Liver (tissue), 9 donors: ENCODE results near the gene PARP15. TPM values are rescaled to one million over a fixed set of nuclear protein-coding genes. Genes with fewer than 3 reads are reported as not detected.

Source experiments
- DNase-seq: peaks from one replicate; pipeline ENCODE4 v3.0.0-alpha.2; 2017; ENCODE audit warnings: low spot score
- H3K27ac ChIP-seq, 2 donors: one replicate each; pipeline ENCODE4 v1.7.0; 2013; ENCODE audit warnings: inconsistent platforms in 2 of 2, low read length in 2 of 2, control low read depth in 1 of 2, low read depth in 1 of 2, mild to moderate bottlenecking in 1 of 2
- H3K27me3 ChIP-seq, 4 donors: one replicate each; pipeline versions ENCODE4 v1.6.1 to v1.7.0; 2013; ENCODE audit warnings: low read length in 3 of 4, inconsistent platforms in 1 of 4, mild to moderate bottlenecking in 1 of 4, moderate library complexity in 1 of 4; ENCODE audit not compliant: control insufficient read depth in 4 of 4, insufficient read depth in 4 of 4
- H3K36me3 ChIP-seq, 4 donors: one replicate each; pipeline versions ENCODE4 v1.6.1 to v1.7.0; 2013; ENCODE audit warnings: low read length in 3 of 4, mild to moderate bottlenecking in 3 of 4, low read depth in 1 of 4, moderate library complexity in 1 of 4; ENCODE audit not compliant: control insufficient read depth in 4 of 4, insufficient read depth in 3 of 4
- H3K4me1 ChIP-seq, 4 donors: one replicate each; pipeline versions ENCODE4 v1.6.1 to v1.7.0; 2013; ENCODE audit warnings: low read length in 3 of 4, mild to moderate bottlenecking in 3 of 4, moderate library complexity in 1 of 4; ENCODE audit not compliant: control insufficient read depth in 4 of 4, insufficient read depth in 4 of 4
- H3K4me3 ChIP-seq, 3 donors: one replicate each; pipeline versions ENCODE4 v1.6.1 to v1.7.0; 2013; ENCODE audit warnings: low read length in 3 of 3, control low read depth in 1 of 3, low read depth in 1 of 3, mild to moderate bottlenecking in 1 of 3
- H3K9ac ChIP-seq, 2 donors: one replicate each; pipeline ENCODE4 v1.7.0; 2013; ENCODE audit warnings: low read length in 2 of 2, mild to moderate bottlenecking in 2 of 2, moderate library complexity in 2 of 2, control low read depth in 1 of 2, low read depth in 1 of 2
- H3K9me3 ChIP-seq, 4 donors: one replicate each; pipeline versions ENCODE4 v1.6.1 to v1.7.0; 2013; ENCODE audit warnings: low read length in 3 of 4; ENCODE audit not compliant: control insufficient read depth in 4 of 4
- ATF3 ChIP-seq: IDR thresholded peaks from 2 replicates; pipeline ENCODE4 v1.6.1; 2016; ENCODE audit warnings: antibody characterized with exemption
- CTCF ChIP-seq: fragments of 150-350 bp; IDR thresholded peaks from 2 replicates; pipeline ENCODE4 v1.5.1; 2017; ENCODE audit warnings: improper control_type of control experiment, low read depth, low read length; ENCODE audit not compliant: missing input control
- EGR1 ChIP-seq, 2 donors: IDR thresholded peaks; 2 replicates each; pipeline ENCODE4 v1.6.1; 2016 to 2018; ENCODE audit warnings: antibody characterized with exemption in 2 of 2, low read depth in 2 of 2
- FOXA1 ChIP-seq: IDR thresholded peaks from 2 replicates; pipeline ENCODE4 v1.6.1; 2016; ENCODE audit warnings: antibody characterized with exemption
- FOXA2 ChIP-seq: IDR thresholded peaks from 2 replicates; pipeline ENCODE4 v1.6.1; 2016; ENCODE audit warnings: antibody characterized with exemption
- GABPA ChIP-seq, 2 donors: IDR thresholded peaks in 1 of 2; conservative IDR thresholded peaks in 1 of 2; 2 replicates each; pipeline ENCODE4 v1.6.1; 2016; ENCODE audit warnings: antibody characterized with exemption in 2 of 2, mild to moderate bottlenecking in 1 of 2, moderate library complexity in 1 of 2
- HNF4A ChIP-seq, 2 donors: conservative IDR thresholded peaks; 2 replicates each; pipeline ENCODE4 v1.6.1; 2016; ENCODE audit warnings: antibody characterized with exemption in 2 of 2, mild to moderate bottlenecking in 2 of 2
- JUND ChIP-seq, 2 donors: IDR thresholded peaks; 2 replicates each; pipeline ENCODE4 v1.6.1; 2016; ENCODE audit warnings: antibody characterized with exemption in 2 of 2
- MAX ChIP-seq: IDR thresholded peaks from 2 replicates; pipeline ENCODE4 v1.6.1; 2016; ENCODE audit warnings: antibody characterized with exemption
- NR2F2 ChIP-seq: IDR thresholded peaks from 2 replicates; pipeline ENCODE4 v1.6.1; 2016; ENCODE audit warnings: antibody characterized with exemption
- RAD21 ChIP-seq, 2 donors: IDR thresholded peaks; 2 replicates each; pipeline ENCODE4 v1.6.1; 2016; ENCODE audit warnings: antibody characterized with exemption in 2 of 2, mild to moderate bottlenecking in 2 of 2
- REST ChIP-seq: IDR thresholded peaks from 2 replicates; pipeline ENCODE4 v1.6.1; 2016; ENCODE audit warnings: antibody characterized with exemption, mild to moderate bottlenecking
- RXRA ChIP-seq, 2 donors: IDR thresholded peaks; 2 replicates each; pipeline ENCODE4 v1.6.1; 2017 to 2018; ENCODE audit warnings: antibody characterized with exemption in 2 of 2, mild to moderate bottlenecking in 1 of 2
- SP1 ChIP-seq: IDR thresholded peaks from 2 replicates; pipeline ENCODE4 v1.6.1; 2018; ENCODE audit warnings: antibody characterized with exemption, mild to moderate bottlenecking
- TAF1 ChIP-seq: conservative IDR thresholded peaks from 2 replicates; pipeline ENCODE4 v1.6.1; 2016; ENCODE audit warnings: antibody characterized with exemption, mild to moderate bottlenecking
- YY1 ChIP-seq: IDR thresholded peaks from 2 replicates; pipeline ENCODE4 v1.6.1; 2016; ENCODE audit warnings: antibody characterized with exemption, mild to moderate bottlenecking
- WGBS: extraction: QIAGEN DNeasy Blood & Tissue Kit; methylation state at CpG from one replicate; pipeline ENCODE4 v1.1.7; 2013; 5-methylcytosine and 5-hydroxymethylcytosine counted together
- polyA plus RNA-seq, 2 donors: library from polyadenylated mRNA; stranded (reverse) in 1 of 2; unstranded in 1 of 2; fragments of 200-250 nt in 1 of 2; fragments of >200 nt in 1 of 2; fragmentation: Nextera tagmentation in 1 of 2; extraction: Ambion mirVana in 1 of 2; gene quantifications; one replicate each; pipeline versions ENCODE4 v1.2.1 to v1.2.3, GENCODE V29; 2013 to 2015
- total RNA-seq, 2 donors: library from RNA; depleted of rRNA; stranded (reverse); fragments of >200 nt; gene quantifications; one replicate each; pipeline ENCODE4 v1.2.3, GENCODE V29; 2014
- donor health status: healthy.
- donor health status: healthy.
- donor health status: healthy.
- donor health status: healthy.
- donor health status: healthy.

Gene PARP15
- total and polyA plus RNA-seq, 4 donors, result 0.28 to 3.3 (median 2.5) TPM

GRCh38 chr3:122580470-122580869 is 3.0 kb downstream of the PARP15 start (continued):
- TF ChIP-seq REST, result no peak
- no peak for TF ChIP-seq TAF1
- no peak for TF ChIP-seq FOXA1
- no peak for TF ChIP-seq ATF3
- TF ChIP-seq SP1, result no peak

- peaks cover 0 to 3% (median 0%) of the 10 kb centered on the region in 4 donors for H3K36me3 ChIP-seq
- no peak for DNase-seq
- H3K27me3 ChIP-seq, result no peaks in the 10 kb centered on the region
- peaks cover 0 to 2% (median 0%) of the 10 kb centered on the region in 4 donors for H3K4me1 ChIP-seq
- no peak overlapping the region for H3K4me3 ChIP-seq
- no peak overlapping the region for H3K9ac ChIP-seq
- WGBS, result 97% methylated on average over 2 of the region's 2 CpGs
- H3K27ac ChIP-seq, result no peak overlapping the region
- TF ChIP-seq MAX (no peak), SP1 (no peak), RXRA (IDR thresholded peaks at IDR 0.05) (no peak), HNF4A (conservative IDR thresholded peaks at IDR 0.05) (no peak), RAD21 (IDR thresholded peaks at IDR 0.05) (no peak), FOXA2 (no peak), JUND (IDR thresholded peaks at IDR 0.05) (no peak), ATF3 (no peak)
- peaks cover 0 to 8% (median 6%) of the 10 kb centered on the region in 4 donors for H3K9me3 ChIP-seq
Measured at GRCh38 chr3:122581622-122582021, 4.2 kb downstream of the PARP15 start.

GRCh38 chr3:122582390-122582789 is 4.9 kb downstream of the PARP15 start:
- Histone ChIP-seq H3K27me3 (no peaks in the 10 kb centered on the region), H3K9me3 (peaks cover 0 to 8% (median 6%) of the 10 kb centered on the region in 4 donors), H3K4me1 (peaks cover 0 to 2% (median 0%) of the 10 kb centered on the region in 4 donors), H3K27ac (no peak overlapping the region), H3K4me3 (no peak overlapping the region), H3K36me3 (peaks cover 0 to 3% (median 0%) of the 10 kb centered on the region in 4 donors), H3K9ac (no peak overlapping the region)
- WGBS, result 97% methylated on average over 1 of the region's 1 CpG
- DNase-seq, result no peak
- TF ChIP-seq ATF3, result no peak
- TF ChIP-seq MAX, result no peak
- TF ChIP-seq RAD21 (IDR thresholded peaks at IDR 0.05), result no peak
- no peak for TF ChIP-seq EGR1 (IDR thresholded peaks at IDR 0.05; ENCODE audit: low read depth in 2 of 2)
- no peak for TF ChIP-seq YY1
- TF ChIP-seq NR2F2, result no peak
- no peak for TF ChIP-seq FOXA1
- no peak for TF ChIP-seq HNF4A (conservative IDR thresholded peaks at IDR 0.05)
- TF ChIP-seq SP1, result no peak
- no peak for TF ChIP-seq CTCF
- no peak for TF ChIP-seq GABPA (IDR thresholded peaks at IDR 0.05 in 1 of 2, conservative IDR thresholded peaks at IDR 0.05 in 1 of 2)
